Lung (tissue), 12 donors: ENCODE measurements around the gene SEC14L5. TPM values are rescaled to one million over a fixed set of nuclear protein-coding genes. Genes with fewer than 3 reads are reported as not detected.

Experiments
- ATAC-seq: fragments of 200-7000 bp; cut with Tn5 transposase; one replicate; pipeline ENCODE4 v1.9.1; 2020; ENCODE audit warnings: moderate number of reproducible peaks; ENCODE audit not compliant: insufficient read depth, low FRiP score
- DNase-seq, 3 donors: peaks; one replicate each; pipeline ENCODE4 v3.0.0-alpha.2; 2013 to 2017
- H3K27ac ChIP-seq, 2 donors: one replicate each; pipeline ENCODE4 v1.5.1; 2013; ENCODE audit warnings: mild to moderate bottlenecking in 2 of 2, moderate library complexity in 2 of 2, control low read depth in 1 of 2, inconsistent platforms in 1 of 2, low read depth in 1 of 2, low read length in 1 of 2
- H3K27me3 ChIP-seq, 3 donors: one replicate each; pipeline ENCODE4 v1.5.1; 2013; ENCODE audit warnings: low read length in 2 of 3; ENCODE audit not compliant: control insufficient read depth in 3 of 3, insufficient read depth in 3 of 3
- H3K36me3 ChIP-seq, 4 donors: one replicate each; pipeline ENCODE4 v1.5.1; 2013; ENCODE audit warnings: low read length in 4 of 4, mild to moderate bottlenecking in 1 of 4, moderate library complexity in 1 of 4; ENCODE audit not compliant: control insufficient read depth in 4 of 4, insufficient read depth in 4 of 4
- H3K4me1 ChIP-seq, 5 donors: one replicate each; pipeline ENCODE4 v1.5.1; 2013; ENCODE audit warnings: low read length in 5 of 5, mild to moderate bottlenecking in 2 of 5, moderate library complexity in 1 of 5; ENCODE audit not compliant: control insufficient read depth in 5 of 5, insufficient read depth in 5 of 5
- H3K4me3 ChIP-seq: one replicate; pipeline ENCODE4 v1.5.1; 2013; ENCODE audit warnings: mild to moderate bottlenecking, control low read depth, moderate library complexity
- H3K9ac ChIP-seq, 2 donors: one replicate each; pipeline ENCODE4 v1.5.1; 2013; ENCODE audit warnings: low read length in 2 of 2, control low read depth in 1 of 2; ENCODE audit not compliant: insufficient read depth in 1 of 2
- H3K9me3 ChIP-seq, 4 donors: one replicate each; pipeline ENCODE4 v1.5.1; 2013; ENCODE audit warnings: low read length in 3 of 4, mild to moderate bottlenecking in 1 of 4, moderate library complexity in 1 of 4; ENCODE audit not compliant: control insufficient read depth in 4 of 4, insufficient read depth in 3 of 4
- CTCF ChIP-seq: IDR thresholded peaks from 2 replicates; pipeline ENCODE4 v1.5.1; 2012; ENCODE audit warnings: mild to moderate bottlenecking; ENCODE audit errors: control extremely low read depth, extremely low read depth
- WGBS, 2 donors: extraction: QIAGEN DNeasy Blood & Tissue Kit; methylation state at CpG; one replicate each; pipeline ENCODE4 v1.1.7; 2013; 5-methylcytosine and 5-hydroxymethylcytosine counted together
- polyA plus RNA-seq, 2 donors: library from polyadenylated mRNA; stranded (reverse); fragments of 200-250 nt; gene quantifications; one replicate each; pipeline ENCODE4 v1.2.1, GENCODE V29; 2013
- total RNA-seq, 2 donors: library from RNA; depleted of rRNA in 1 of 2; stranded (reverse); fragments of >200 nt in 1 of 2; gene quantifications; one replicate each; pipeline ENCODE4 v1.2.1, GENCODE V29; 2014 to 2021
- donor health status: control.
- donor health status: control.
- donor health status: Bipolar disorder and iron deficiency.
- donor health status: healthy.
- donor health status: DM: yes; HTN: yes; CAD: no.

Gene SEC14L5
- total and polyA plus RNA-seq, 4 donors: 0.10 to 0.98 (median 0.28) TPM

DNA sequence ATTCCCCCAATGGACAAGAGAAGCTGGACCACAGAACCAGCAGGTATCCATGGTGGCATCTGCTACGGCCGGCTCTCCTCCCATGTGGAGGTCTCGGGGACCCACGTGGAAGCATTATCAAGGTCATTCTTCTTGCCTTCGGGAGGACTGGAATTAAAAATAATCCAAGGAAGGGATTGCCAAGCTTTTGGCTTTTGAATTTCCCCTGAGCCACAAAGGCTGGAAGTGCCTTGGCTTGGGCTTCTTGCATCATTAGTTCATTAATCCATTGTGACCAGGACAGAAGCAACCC, 59.5 kb downstream of the SEC14L5 start:
- Histone ChIP-seq H3K27me3 (no peaks in the 10 kb centered on the region), H3K9me3 (no peaks in the 10 kb centered on the region), H3K36me3 (no peaks in the 10 kb centered on the region), H3K27ac (no peak overlapping the region), H3K4me1 (no peaks in the 10 kb centered on the region), H3K4me3 (no peak overlapping the region), H3K9ac (no peak overlapping the region)
- WGBS, 2 donors: 91 to 94% methylated on average over 5 of the region's 5 CpGs
- TF ChIP-seq CTCF: no peak
- DNase-seq (no peak), ATAC-seq (no peak)

- Histone ChIP-seq H3K9ac (no peak overlapping the region), H3K27ac (no peak overlapping the region), H3K4me3 (no peak overlapping the region), H3K9me3 (no peaks in the 10 kb centered on the region), H3K4me1 (no peaks in the 10 kb centered on the region), H3K27me3 (no peaks in the 10 kb centered on the region), H3K36me3 (no peaks in the 10 kb centered on the region)
- DNase-seq (peak in 2 of 3 donors; percentile 44 to 68), ATAC-seq (no peak)
- no peak for TF ChIP-seq CTCF
- WGBS, 2 donors: 54 to 72% methylated on average over 9 of the region's 9 CpGs
Measured at GRCh38 chr16:5018793-5019192, 60.7 kb downstream of the SEC14L5 start.

GRCh38 chr16:5019775-5020174, 61.6 kb downstream of the SEC14L5 start:
- no peak for ATAC-seq

More at GRCh38 chr16:5019775-5020174, 61.6 kb downstream of the SEC14L5 start:
- Histone ChIP-seq H3K4me1 (no peaks in the 10 kb centered on the region), H3K27ac (no peak overlapping the region), H3K9ac (no peak overlapping the region), H3K9me3 (no peaks in the 10 kb centered on the region), H3K27me3 (no peaks in the 10 kb centered on the region), H3K36me3 (no peaks in the 10 kb centered on the region), H3K4me3 (no peak overlapping the region)
- no peak for TF ChIP-seq CTCF
- DNase-seq: no peak
- WGBS, 2 donors: 69 to 82% methylated on average over 6 of the region's 6 CpGs
